Colonic mucosa (tissue), 4 donors: ENCODE data around the gene R3HDM2. TPM values are rescaled to one million over a fixed set of nuclear protein-coding genes. Genes with fewer than 3 reads are reported as not detected.

Source experiments
- DNase-seq: peaks from one replicate; pipeline ENCODE4 v3.0.0-alpha.2; 2020
- H3K27ac ChIP-seq: fragments of 200-600 bp; one replicate; pipeline ENCODE4 v1.8.0; 2021
- H3K27me3 ChIP-seq: fragments of 200-600 bp; one replicate; pipeline ENCODE4 v1.8.0; 2021
- H3K36me3 ChIP-seq: fragments of 200-600 bp; one replicate; pipeline ENCODE4 v1.8.0; 2021
- H3K4me1 ChIP-seq: fragments of 200-600 bp; one replicate; pipeline ENCODE4 v1.8.0; 2021; ENCODE audit warnings: mild to moderate bottlenecking
- H3K4me3 ChIP-seq: fragments of 200-600 bp; one replicate; pipeline ENCODE4 v1.8.0; 2021
- H3K9ac ChIP-seq, 2 donors: one replicate each; pipeline ENCODE4 v1.7.0; 2013; ENCODE audit warnings: control low read depth in 2 of 2, low read depth in 2 of 2, low read length in 2 of 2
- H3K9me3 ChIP-seq: fragments of 200-600 bp; one replicate; pipeline ENCODE4 v1.8.0; 2021
- CTCF ChIP-seq: fragments of 200-600 bp; IDR thresholded peaks from one replicate; pipeline ENCODE4 v1.8.0; 2022; ENCODE audit warnings: antibody characterized with exemption, mild to moderate bottlenecking
- intact Hi-C: fragments of 100-400 bp; cut with DNase I; formaldehyde crosslinking; loops from one replicate; pipeline ENCODE4 v1.14.1; 2022
- total RNA-seq, 2 donors: library from RNA; stranded (reverse); fragmentation: NEBNext Ultra II Directional in 1 of 2; extraction: Animal tissue kit (Norgen Biotek cat#: 25700) in 1 of 2; gene quantifications; one replicate each; pipeline ENCODE4 v1.2.1, GENCODE V29; 2021
- donor health status: healthy.
- donor health status: DM: no; HTN: no; CAD: no.
- donor health status: DM: no; HTN: no; CAD: no.

R3HDM2 gene
- total RNA-seq, 2 donors from 2014 or later = 41.0 to 60.4 TPM

GRCh38 chr12:57465030-57465746 lies 34.3 kb upstream of the R3HDM2 start:
- intact Hi-C loops = no loop called here
- no peak for DNase-seq
- no peak overlapping the region for H3K4me3 ChIP-seq
- no peak overlapping the region for H3K27ac ChIP-seq
- no peak for TF ChIP-seq CTCF
- H3K27me3 ChIP-seq = peaks cover 5% of the 10 kb centered on the region
- H3K9ac ChIP-seq = no peak overlapping the region
- peaks cover 7% of the 10 kb centered on the region for H3K4me1 ChIP-seq
- H3K36me3 ChIP-seq = no peaks in the 10 kb centered on the region
- H3K9me3 ChIP-seq = no peaks in the 10 kb centered on the region

DNA sequence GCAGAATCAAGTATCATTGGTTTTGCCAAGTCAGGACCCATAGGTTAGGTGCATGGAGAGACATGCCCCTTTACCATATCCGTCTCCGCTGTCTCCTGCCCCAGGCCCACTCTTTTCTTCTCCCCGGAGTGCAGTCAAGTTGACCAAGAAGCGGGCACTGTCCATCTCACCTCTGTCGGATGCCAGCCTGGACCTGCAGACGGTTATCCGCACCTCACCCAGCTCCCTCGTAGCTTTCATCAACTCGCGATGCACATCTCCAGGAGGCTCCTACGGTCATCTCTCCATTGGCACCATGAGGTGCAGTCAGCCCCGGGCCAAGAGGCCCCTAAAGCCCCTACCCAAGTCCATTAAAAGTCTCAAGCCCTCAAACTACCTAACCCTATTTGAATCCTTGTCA lies 33.7 kb upstream of the R3HDM2 start:
- H3K27me3 ChIP-seq = peaks cover 5% of the 10 kb centered on the region
- H3K4me3 ChIP-seq = no peak overlapping the region
- H3K9ac ChIP-seq = no peak overlapping the region
- peaks cover 7% of the 10 kb centered on the region for H3K4me1 ChIP-seq
- no peak for TF ChIP-seq CTCF
- no peak overlapping the region for H3K27ac ChIP-seq
- intact Hi-C loops = loop anchor here (5.0 kb wide), 1 partner anchor 158 kb away; no protein-coding TSS in a partner anchor
- H3K36me3 ChIP-seq = no peaks in the 10 kb centered on the region
- H3K9me3 ChIP-seq = no peaks in the 10 kb centered on the region
- no peak for DNase-seq

GRCh38 chr12:57462912-57463253 lies 32.0 kb upstream of the R3HDM2 start:
- H3K36me3 ChIP-seq = no peaks in the 10 kb centered on the region
- no peak for TF ChIP-seq CTCF
- no peaks in the 10 kb centered on the region for H3K9me3 ChIP-seq
- intact Hi-C loops = loop anchor here (5.0 kb wide), 1 partner anchor 159 kb away; no protein-coding TSS in a partner anchor
- H3K9ac ChIP-seq = peak overlapping the region in 1 of 2 donors; percentile 52
- H3K27me3 ChIP-seq = peaks cover 5% of the 10 kb centered on the region
- peaks cover 7% of the 10 kb centered on the region for H3K4me1 ChIP-seq
- peak overlapping the region; percentile 52 for H3K4me3 ChIP-seq
- peak overlapping the region; percentile 58 for H3K27ac ChIP-seq
- no peak for DNase-seq

DNA sequence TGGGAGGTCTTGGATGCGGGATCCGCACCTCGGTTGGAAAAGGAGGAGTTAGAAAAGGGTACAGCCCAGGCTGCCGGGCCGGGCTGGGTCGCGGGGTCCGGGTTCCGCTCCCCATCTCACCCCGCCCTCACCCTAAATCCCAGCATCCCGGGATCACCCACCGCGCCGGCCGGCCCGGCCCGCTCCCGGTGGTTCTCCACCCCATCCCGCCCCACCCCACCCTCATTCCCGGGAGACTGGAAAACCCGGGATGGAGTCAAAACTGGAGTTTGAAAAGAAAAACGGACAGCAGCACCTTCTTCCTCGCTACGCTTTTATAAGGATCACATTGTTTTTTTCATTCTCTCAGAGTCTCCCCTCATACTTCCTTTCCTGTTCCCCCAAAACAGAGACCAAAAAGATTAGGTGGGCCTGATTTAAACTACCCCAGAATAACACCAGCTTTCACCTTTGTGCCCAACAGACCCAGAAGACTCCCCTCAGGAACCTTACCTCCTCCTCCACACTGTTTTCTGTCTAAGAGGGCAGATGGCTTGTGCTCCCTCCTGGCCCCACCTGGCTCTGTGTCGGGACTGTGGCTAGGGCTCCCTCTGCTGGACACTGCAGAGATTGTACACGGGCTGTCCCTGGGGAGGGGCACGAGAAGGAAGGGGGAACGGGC lies 31.5 kb upstream of the R3HDM2 start:
- Histone ChIP-seq H3K4me3 (peak overlapping the region; percentile 52), H3K27ac (peak overlapping the region; percentile 58), H3K4me1 (peaks cover 7% of the 10 kb centered on the region), H3K9ac (peak overlapping the region in 1 of 2 donors; percentile 84), H3K9me3 (no peaks in the 10 kb centered on the region), H3K27me3 (peaks cover 5% of the 10 kb centered on the region), H3K36me3 (no peaks in the 10 kb centered on the region)
- intact Hi-C loops = loop anchor here (5.0 kb wide), 1 partner anchor 160 kb away; no protein-coding TSS in a partner anchor
- TF ChIP-seq CTCF = peak; percentile 89
- peak; percentile 92 for DNase-seq

DNA sequence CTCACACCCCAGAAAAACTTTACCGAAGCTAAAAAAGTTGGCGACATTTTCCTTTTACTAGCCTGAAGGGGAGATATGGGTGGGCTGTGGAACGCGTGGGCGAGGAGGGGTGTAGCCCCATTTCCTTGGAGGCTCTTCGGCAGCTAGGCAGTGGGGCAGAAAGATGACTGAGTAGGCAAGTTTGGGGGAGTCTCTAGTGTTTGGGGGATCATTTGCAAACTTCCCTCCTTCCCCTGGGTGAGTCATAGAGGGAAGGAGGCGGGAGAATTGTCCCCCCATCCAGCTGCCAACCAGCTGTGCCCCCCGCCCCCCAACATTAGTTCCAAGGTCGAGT lies 31.0 kb upstream of the R3HDM2 start:
- Histone ChIP-seq H3K36me3 (no peaks in the 10 kb centered on the region), H3K9ac (peak overlapping the region; percentile 59 to 84), H3K4me1 (peaks cover 7% of the 10 kb centered on the region), H3K27ac (peak overlapping the region; percentile 58), H3K4me3 (peak overlapping the region; percentile 52), H3K9me3 (no peaks in the 10 kb centered on the region), H3K27me3 (peaks cover 5% of the 10 kb centered on the region)
- DNase-seq = no peak
- intact Hi-C loops = loop anchor here (5.0 kb wide), 1 partner anchor 160 kb away; no protein-coding TSS in a partner anchor
- TF ChIP-seq CTCF = no peak
